SH-SY5Y (cell line): ENCODE results near the gene BAZ2B.

Source experiments
- GATA2 ChIP-seq: IDR thresholded peaks from 2 replicates; pipeline ENCODE4 v1.6.1; 2011; ENCODE audit warnings: mild to moderate bottlenecking, low read depth, low read length
- GATA3 ChIP-seq: IDR thresholded peaks from 2 replicates; pipeline ENCODE4 v1.6.1; 2011; ENCODE audit warnings: low read depth, mild to moderate bottlenecking, low read length, moderate library complexity

BAZ2B gene

DNA sequence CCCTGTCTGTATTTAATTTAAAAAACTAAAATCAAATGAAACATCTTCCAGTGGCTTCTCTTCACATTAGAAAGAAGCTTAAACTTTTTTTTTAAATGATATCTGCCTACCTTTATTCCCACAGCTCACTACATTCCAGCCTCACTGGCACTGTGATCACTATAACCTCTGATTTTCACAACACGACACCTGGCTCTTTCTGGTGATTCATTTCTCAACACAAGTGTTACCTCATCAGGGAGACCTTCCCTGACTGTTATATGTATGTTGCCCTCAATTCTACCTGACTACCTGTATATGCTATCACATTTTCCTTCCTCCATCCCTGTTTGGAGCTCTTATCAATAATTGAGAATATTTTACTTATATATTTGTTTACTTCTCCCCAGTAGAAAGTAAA lies 76.6 kb downstream of the BAZ2B start:
- no peak for TF ChIP-seq GATA2
- TF ChIP-seq GATA3, result no peak

- TF ChIP-seq GATA3 (no peak), GATA2 (no peak)
Observed at GRCh38 chr2:159538801-159539200, 77.5 kb downstream of the BAZ2B start.

- TF ChIP-seq GATA3, result no peak
- no peak for TF ChIP-seq GATA2
Observed at GRCh38 chr2:159531475-159531874, 84.9 kb downstream of the BAZ2B start.

DNA sequence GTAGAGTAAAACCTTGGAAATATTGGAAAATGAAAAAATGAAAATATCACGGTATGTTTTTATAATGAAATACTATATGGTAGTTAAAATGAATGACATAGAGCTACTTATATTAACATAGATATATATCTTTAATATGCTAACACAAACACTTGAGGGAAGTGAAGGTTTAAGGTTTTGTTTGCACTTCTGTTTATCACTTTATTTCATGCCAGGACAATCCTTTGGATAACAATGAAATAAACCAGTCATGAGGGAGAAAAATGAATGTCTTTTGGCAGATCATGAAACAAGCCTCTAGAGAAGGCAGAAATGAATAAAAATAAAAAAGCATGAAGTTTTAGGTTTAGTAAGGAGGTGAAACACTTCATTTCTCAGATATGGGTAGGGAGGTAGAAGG lies 89.9 kb downstream of the BAZ2B start:
- no peak for TF ChIP-seq GATA3
- TF ChIP-seq GATA2, result no peak

DNA sequence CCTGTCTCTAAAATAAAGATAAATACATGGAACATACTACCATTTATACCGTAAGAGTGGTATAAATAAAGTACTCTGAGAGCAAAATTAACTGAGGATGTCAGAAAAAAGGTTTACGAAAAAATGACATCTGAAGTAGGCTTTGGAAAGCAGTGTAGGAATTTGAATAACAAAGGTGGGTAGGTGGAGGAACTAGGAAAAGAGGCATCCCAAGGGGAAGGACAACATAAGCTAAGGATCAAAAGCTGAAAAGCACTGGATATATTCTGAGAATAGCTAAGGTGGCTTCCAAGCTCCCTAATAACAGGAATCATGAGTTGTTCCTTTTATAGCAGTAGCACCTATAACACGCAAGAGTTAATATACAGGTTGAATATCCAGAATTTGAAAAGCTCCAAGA lies 91.3 kb downstream of the BAZ2B start:
- no peak for TF ChIP-seq GATA2
- no peak for TF ChIP-seq GATA3

DNA sequence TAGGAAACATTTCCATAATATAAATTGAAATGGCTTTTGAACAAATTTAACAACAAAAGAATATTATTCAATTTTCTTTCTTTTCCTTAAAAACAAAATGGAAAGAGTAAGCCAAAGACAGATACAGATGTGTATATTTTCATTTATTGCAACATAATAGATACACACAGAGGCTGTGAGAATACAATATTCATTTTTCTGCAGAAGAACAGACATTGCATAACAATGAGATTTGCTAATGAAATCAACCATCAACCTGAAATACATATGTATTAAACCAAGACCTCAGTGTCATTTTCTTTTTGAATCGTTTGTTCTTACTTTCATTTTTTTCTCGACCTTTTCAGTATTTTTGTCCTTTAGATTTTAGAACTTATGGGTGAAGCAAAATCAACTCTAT lies 95.1 kb downstream of the BAZ2B start:
- TF ChIP-seq GATA2, result no peak
- TF ChIP-seq GATA3, result no peak

GRCh38 chr2:159518321-159519005 lies 97.9 kb downstream of the BAZ2B start:
- TF ChIP-seq GATA3 (no peak), GATA2 (no peak)

DNA sequence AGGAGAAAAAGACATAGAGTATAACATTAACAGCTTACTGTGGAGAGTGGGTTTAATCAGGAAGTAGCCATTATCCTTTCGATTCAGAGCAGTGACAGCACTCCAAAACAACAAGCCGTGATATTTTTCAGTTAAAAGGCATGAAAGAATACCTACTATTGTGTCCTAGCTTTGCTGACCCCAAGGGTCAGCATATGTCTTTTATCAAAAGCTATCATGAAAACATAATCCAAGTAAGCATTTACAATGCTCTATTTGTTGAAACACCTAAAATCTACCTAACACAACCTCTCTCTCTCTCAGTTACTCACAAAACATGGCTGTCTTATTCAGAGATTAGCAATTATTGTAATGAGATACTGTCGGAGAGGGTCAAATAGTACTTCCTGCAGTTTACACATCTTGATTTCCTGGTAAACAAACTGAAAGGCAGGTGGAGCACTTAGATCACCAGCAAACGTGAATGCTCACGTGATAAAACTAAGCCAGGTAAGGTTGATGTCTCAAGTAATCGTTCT lies 100.0 kb downstream of the BAZ2B start:
- TF ChIP-seq GATA2 (no peak), GATA3 (no peak)

- no peak for TF ChIP-seq GATA3
- TF ChIP-seq GATA2, result no peak
Observed at GRCh38 chr2:159515441-159515840, 100.9 kb downstream of the BAZ2B start.

DNA sequence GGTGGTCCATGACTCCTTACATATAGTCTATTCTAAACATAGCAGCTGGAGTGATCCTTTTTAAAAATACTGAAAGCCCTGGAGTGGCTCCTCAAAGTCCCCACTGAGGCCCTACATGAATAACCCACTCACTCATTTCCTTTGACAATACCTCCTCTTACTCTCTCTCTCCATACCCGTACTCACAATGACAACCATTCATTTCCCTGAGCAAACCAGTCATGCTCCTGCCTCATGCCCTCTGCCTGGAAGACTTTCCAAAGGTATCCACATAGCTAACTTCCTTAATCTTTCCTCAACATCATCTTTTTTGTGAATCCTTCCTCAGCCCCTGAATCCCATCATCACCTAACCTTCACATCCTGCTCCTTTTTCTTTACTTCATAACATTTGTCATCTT lies 102.6 kb downstream of the BAZ2B start:
- TF ChIP-seq GATA3, result no peak

GRCh38 chr2:159508140-159508539 lies 108.2 kb downstream of the BAZ2B start:
- TF ChIP-seq GATA2 (no peak), GATA3 (no peak)

DNA sequence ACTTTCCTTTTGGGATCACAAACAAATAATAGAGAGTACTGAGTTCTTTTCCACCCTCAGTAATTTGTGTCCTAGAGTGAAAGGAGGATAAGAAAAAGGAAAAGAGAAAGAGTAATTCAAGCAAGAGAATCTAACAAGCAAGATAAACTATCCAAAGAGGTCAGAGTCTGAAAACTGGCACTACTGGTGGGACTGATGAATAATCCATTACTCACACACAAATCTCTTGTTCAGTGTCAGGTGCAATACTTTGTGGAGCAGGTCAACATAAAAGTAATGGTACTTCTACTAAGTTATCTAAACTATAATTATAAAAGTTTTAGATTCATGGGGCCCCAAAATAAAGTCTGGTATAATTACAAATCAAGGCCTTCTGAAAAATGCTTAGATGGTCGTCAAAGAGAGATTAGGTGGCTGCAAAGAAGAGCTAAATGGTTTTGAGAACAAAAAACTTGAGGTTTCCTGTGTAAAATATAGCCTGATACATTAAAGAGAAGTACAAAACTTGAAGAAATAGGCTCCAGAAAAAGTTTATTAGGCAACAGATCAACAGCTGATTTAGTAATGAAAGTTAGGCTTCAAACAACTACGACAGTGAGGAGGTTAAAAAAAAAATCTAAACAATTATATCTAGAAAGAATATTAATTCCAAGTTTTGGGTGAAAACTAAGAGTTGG lies 109.4 kb downstream of the BAZ2B start:
- TF ChIP-seq GATA3 (no peak), GATA2 (no peak)

DNA sequence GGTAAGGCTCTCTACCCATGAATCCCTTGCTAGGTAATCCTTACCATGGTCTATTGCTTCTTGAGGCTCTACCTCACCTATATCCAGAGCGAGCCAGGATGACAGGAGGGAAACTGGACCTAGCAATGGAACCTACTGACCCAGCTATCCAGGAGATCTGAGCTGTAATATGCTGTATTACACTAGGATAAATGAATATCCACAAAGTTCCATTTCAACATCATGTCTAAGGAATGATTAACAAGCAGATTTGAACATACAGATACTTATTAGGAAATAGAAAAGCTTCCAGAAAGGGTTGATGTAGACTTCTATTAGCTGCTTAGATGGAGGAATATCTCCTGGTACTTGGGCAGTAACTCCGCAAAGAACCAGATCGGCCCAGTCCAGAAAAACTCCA lies 110.1 kb downstream of the BAZ2B start:
- TF ChIP-seq GATA3 (no peak), GATA2 (no peak)

- TF ChIP-seq GATA3 (no peak), GATA2 (no peak)
Observed at GRCh38 chr2:159505196-159505595, 111.2 kb downstream of the BAZ2B start.

- TF ChIP-seq GATA2 (no peak), GATA3 (no peak)
Observed at GRCh38 chr2:159501743-159502142, 114.6 kb downstream of the BAZ2B start.
